DND-41 (cell line): ENCODE measurements around the gene CANX.
"Not testable (repeated sequence)": the region's sequence is repeated elsewhere in the genome, so short reads cannot be mapped to it uniquely, and the experiment has no call there.

Source experiments
- CTCF ChIP-seq: IDR thresholded peaks from 2 replicates; pipeline ENCODE4 v1.5.1; 2012; ENCODE audit warnings: borderline replicate concordance, low read length, moderate library complexity, mild to moderate bottlenecking; ENCODE audit not compliant: poor library complexity, severe bottlenecking; ENCODE audit errors: extremely low read depth
- EZH2 ChIP-seq: IDR thresholded peaks from 3 replicates; pipeline ENCODE4 v1.6.1; 2012; ENCODE audit warnings: borderline replicate concordance, low read depth, mild to moderate bottlenecking, moderate library complexity, low read length, inconsistent platforms; ENCODE audit not compliant: severe bottlenecking

GRCh38 chr5:179661647-179662046 lies 37.1 kb upstream of the CANX start:
- not testable (repeated sequence) for TF ChIP-seq CTCF, EZH2
